SH-SY5Y (cell line): Measurements from ENCODE around the gene EIF4A2.

Experiments used
- GATA2 ChIP-seq: IDR thresholded peaks from 2 replicates; pipeline ENCODE4 v1.6.1; 2011; ENCODE audit warnings: mild to moderate bottlenecking, low read depth, low read length
- GATA3 ChIP-seq: IDR thresholded peaks from 2 replicates; pipeline ENCODE4 v1.6.1; 2011; ENCODE audit warnings: low read depth, mild to moderate bottlenecking, low read length, moderate library complexity

EIF4A2 gene

DNA sequence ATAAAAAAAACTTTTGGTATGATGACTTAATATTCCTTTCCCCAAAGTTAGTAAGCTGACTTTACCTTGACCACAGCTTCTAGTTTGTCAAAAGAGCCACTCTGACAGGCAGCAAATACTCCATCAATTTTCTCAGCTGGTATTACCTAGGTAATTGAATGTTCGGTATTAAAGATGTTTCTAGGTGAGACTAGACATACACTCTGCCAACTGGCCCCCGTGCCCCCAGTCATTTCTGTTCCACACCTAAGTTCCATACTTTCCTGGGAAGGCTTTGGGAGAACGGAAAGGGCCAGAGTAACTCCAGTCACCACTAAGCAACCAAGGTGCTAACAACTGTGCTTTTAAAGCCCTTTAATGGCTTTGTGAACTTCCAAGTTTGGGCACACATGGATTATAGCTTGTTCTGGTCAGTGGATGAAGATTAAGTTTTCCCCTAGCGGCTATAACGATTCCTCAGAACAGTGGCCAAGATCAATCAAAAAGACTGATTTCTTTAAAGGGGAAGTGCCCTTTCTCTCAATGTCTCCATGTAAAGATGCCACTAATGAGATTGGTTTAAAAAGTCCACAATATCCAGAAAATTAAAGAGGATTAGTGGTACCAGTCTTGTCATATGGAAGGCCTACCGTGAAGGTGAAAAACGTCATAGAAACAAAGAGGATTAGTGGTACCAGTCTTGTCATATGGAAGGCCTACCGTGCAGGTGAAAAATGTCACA, 7.0 kb downstream of the EIF4A2 start:
- no peak for TF ChIP-seq GATA2
- TF ChIP-seq GATA3: no peak

DNA sequence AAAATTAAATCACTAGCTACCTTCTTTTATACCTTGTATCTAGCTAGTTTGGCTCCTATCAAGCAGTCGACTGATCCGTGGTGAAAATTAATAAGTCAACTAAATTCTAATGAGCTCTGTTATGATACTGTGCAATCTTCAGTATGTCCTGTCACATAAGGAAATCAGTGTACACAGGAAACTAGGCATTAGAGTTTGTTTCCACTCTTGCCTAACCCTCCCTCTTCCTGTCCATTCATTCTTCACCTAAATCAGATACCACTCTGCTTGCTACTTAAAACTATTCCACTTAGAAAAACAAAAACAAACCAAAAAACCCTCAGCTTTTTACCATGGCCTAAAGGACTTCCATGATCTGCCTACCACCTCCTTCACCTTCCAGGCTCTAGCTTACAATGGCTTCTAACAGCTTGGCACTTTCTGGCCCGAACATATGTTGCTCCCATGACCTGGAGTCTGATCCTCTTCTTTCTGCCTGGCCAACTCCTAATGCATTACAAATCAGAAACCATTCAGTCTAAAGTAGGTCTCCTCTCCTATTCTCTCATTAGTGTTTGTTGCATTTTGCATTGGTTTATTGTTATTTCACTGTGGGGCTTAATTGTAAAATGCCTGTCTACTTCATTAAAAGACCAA, 15.0 kb downstream of the EIF4A2 start:
- TF ChIP-seq GATA2 (no peak), GATA3 (no peak)

GRCh38 chr3:186800285-186800684, 16.9 kb downstream of the EIF4A2 start:
- TF ChIP-seq GATA3 (no peak), GATA2 (no peak)

DNA sequence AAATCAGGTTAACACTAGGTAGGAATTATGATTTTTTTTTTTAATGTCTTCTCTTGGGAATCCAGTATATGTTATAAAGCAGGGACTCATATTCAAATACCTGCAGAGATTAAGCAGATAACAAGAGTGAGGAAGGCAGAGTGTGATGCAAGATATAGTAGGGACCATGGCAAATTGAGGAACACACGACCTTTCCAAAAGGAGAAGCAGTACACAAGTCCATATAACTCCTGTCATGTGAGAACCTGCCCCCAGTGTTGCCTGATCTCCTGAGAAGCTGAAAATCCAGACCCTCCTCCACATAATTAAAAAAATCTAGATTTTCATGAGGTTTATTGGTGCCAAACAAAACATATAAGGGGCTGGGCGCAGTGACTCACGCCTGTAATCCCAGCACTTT, 19.3 kb downstream of the EIF4A2 start:
- no peak for TF ChIP-seq GATA3
- no peak for TF ChIP-seq GATA2

GRCh38 chr3:186806089-186807055, 23.0 kb downstream of the EIF4A2 start, which contains the start of gene RFC4:
Gene RFC4 (minus strand): TSS chr3:186806482. CDS start chr3:186804713, 1,769 bp downstream.
- TF ChIP-seq GATA2 (no peak), GATA3 (no peak)

- TF ChIP-seq GATA2: no peak
- TF ChIP-seq GATA3: no peak
Measured at GRCh38 chr3:186807231-186807630, 23.9 kb downstream of the EIF4A2 start.

GRCh38 chr3:186810336-186810996, 27.1 kb downstream of the EIF4A2 start:
- TF ChIP-seq GATA2 (no peak), GATA3 (no peak)

DNA sequence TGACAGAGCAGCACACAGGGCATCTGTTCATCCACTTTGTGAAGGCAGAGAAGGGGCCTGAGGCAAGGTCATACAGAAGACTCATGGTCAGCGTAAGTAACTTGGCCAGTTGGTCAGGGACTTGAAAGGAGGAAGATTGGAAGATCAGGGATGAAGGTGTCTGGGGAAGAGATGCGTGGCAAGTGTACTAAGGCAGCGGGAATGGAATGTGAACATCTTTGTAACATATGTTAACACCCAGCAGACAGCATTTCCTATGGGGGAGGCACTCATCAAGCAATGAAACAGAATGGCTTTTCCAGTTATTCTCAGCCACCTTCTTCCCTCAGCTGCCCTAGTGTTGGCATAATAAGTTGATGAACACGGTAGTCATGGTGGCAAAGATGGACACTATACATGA, 30.7 kb downstream of the EIF4A2 start:
- no peak for TF ChIP-seq GATA3
- TF ChIP-seq GATA2: no peak

- TF ChIP-seq GATA3: no peak
- no peak for TF ChIP-seq GATA2
Measured at GRCh38 chr3:186815435-186815834, 32.1 kb downstream of the EIF4A2 start.

GRCh38 chr3:186818516-186818915, 35.1 kb downstream of the EIF4A2 start:
- TF ChIP-seq GATA3 (no peak), GATA2 (no peak)

DNA sequence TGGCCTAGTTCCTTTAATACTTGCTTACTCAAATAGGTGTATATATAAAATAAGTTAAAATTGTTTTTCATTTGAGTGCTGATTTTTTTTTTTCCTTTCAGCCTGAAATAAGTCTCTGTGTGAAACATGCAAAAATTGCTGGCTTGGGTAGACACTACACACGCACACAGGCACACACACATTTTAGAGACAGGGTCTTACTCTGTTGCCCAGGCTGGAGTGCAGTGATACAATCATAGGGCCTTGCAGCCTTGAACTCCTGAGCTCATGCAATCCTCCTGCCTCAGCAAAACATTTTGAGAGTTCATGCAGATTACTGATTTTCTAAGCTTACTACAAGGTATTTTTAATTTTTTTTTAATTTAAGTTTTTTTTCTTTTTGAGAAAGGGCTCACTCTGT, 35.6 kb downstream of the EIF4A2 start:
- TF ChIP-seq GATA2: no peak
- TF ChIP-seq GATA3: no peak

GRCh38 chr3:186821429-186822387, 38.3 kb downstream of the EIF4A2 start:
- TF ChIP-seq GATA2 (no peak), GATA3 (no peak)

DNA sequence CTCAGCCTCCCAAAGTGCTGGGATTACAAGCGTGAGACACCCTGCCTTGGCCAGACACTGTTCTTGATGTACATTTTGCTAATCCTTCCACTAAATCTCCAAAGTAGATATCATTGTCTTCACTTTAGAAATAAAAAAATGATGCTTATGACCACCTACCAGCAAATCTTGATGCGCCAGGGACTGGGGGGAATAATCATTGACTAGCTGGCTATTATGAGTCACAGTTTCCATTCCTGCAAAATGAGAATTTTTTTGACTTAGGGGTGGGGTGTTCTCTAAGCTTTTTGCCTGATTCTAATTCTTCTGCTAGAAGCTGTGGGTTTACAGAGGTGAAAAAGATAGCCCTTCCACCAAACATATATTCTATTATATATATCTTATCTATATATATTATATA, 40.0 kb downstream of the EIF4A2 start:
- TF ChIP-seq GATA3 (no peak), GATA2 (no peak)
